ENCODE measurements around the gene THADA.

DNA sequence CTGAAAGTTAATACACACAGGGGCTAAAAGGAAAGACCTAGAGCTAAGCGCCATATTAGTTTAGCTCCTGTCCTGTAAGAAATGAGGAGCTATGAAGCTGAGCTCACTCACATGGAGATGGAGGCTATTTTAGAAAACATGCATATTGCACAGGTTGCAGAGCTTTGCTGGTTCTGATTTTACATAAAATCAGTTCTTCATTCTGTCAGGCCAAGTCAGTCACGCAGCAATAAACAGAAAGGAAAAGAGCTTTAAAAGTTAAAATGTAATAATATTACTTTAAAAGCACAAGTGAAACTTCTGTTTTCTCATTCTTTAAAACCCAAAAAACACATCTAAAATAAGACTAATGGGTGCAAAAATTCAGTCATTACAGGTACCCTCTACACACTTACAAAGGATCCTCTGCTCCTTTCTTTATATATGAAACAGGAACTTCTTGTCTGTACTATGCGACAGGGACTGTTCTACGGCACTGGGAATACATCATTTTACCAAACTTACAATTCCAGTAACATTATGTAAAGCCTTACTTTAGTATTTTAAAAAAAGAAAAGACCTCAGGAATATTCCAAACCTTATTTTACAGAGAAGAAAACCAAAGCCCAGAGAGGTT, 113.8 kb downstream of the THADA start:
- no peak for TF ChIP-seq REST (tag by site-specific recombination; IDR thresholded peaks at IDR 0.05)
- no peak for TF ChIP-seq SP2 (tag by site-specific recombination; IDR thresholded peaks at IDR 0.05)
- TF ChIP-seq, protein P1, sequence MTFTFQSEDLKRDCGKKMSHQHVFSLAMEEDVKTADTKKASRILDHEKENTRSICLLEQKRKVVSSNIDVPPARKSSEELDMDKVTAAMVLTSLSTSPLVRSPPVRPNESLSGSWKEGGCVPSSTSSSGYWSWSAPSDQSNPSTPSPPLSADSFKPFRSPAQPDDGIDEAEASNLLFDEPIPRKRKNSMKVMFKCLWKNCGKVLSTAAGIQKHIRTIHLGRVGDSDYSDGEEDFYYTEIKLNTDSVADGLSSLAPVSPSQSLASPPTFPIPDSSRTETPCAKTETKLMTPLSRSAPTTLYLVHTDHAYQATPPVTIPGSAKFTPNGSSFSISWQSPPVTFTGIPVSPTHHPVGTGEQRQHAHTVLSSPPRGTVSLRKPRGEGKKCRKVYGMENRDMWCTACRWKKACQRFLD (tag by site-specific recombination; IDR thresholded peaks at IDR 0.05): no peak
- TF ChIP-seq CTCF (tag by site-specific recombination; IDR thresholded peaks at IDR 0.05): no peak
- no peak for TF ChIP-seq ZEB2 (tag by site-specific recombination; IDR thresholded peaks at IDR 0.05)

Data from HEK293 (cell line).